B cell (primary cell): ENCODE data around the gene PYGM. TPM values are rescaled to one million over a fixed set of nuclear protein-coding genes. Genes with fewer than 3 reads are reported as not detected.

Source experiments
- ATAC-seq: fragments of 200-7000 bp; cut with Tn5 transposase; one replicate; pipeline ENCODE4 v1.10.0; 2021; ENCODE audit warnings: low read depth, mild to moderate bottlenecking, moderate number of reproducible peaks, moderate library complexity
- CTCF ChIA-PET: fragments of 350-600 bp; sonication (Branson Sonifier 250); formaldehyde crosslinking; loops from one replicate; lab custom pipeline; 2021; ENCODE audit warnings: antibody characterized with exemption, inconsistent platforms; lab: Charles Lee
- POLR2A ChIA-PET: fragments of 350-600 bp; sonication (Branson Sonifier 250); formaldehyde crosslinking; loops from one replicate; lab custom pipeline; 2021; ENCODE audit warnings: antibody characterized with exemption; lab: Charles Lee
- DNase-seq: peaks from one replicate; pipeline ENCODE4 v3.0.0; 2013
- H2AFZ ChIP-seq: 2 replicates; pipeline ENCODE4 v1.6.1; 2012; ENCODE audit warnings: mild to moderate bottlenecking, low read depth, low read length; ENCODE audit not compliant: insufficient read depth, poor library complexity, severe bottlenecking
- H3K27ac ChIP-seq, 2 donors: 1 replicate in 1 of 2; 2 replicates in 1 of 2; pipeline ENCODE4 v1.5.1; 2012 to 2013; ENCODE audit warnings: low read length in 2 of 2, mild to moderate bottlenecking in 2 of 2, moderate library complexity in 1 of 2
- H3K27me3 ChIP-seq, 4 experiments: fragments of 200-600 bp in 1 of 4; sonication (generic) in 1 of 4; replicated peaks in 1 of 4; 1 replicate in 2 of 4; 2 replicates in 2 of 4; pipeline versions ENCODE4 v1.6.1 to v1.7.0; 2013 to 2016; ENCODE audit warnings: low read length in 3 of 4, mild to moderate bottlenecking in 2 of 4, mixed read lengths in 1 of 4, moderate library complexity in 1 of 4; ENCODE audit not compliant: insufficient read depth in 4 of 4, control insufficient read depth in 3 of 4; ENCODE audit errors: control extremely low read depth in 1 of 4
- H3K36me3 ChIP-seq, 2 experiments: replicated peaks in 1 of 2; 1 replicate in 1 of 2; 2 replicates in 1 of 2; pipeline versions ENCODE4 v1.6.1 to v1.7.1; 2013; ENCODE audit warnings: low read length in 1 of 2; ENCODE audit not compliant: insufficient read depth in 2 of 2, control insufficient read depth in 1 of 2; ENCODE audit errors: control extremely low read depth in 1 of 2, extremely low read depth in 1 of 2
- H3K4me1 ChIP-seq, 2 donors: fragments of 200-600 bp in 1 of 2; sonication (generic) in 1 of 2; 1 replicate in 1 of 2; 2 replicates in 1 of 2; pipeline versions ENCODE4 v1.5.1 to v1.6.1; 2013 to 2017; ENCODE audit warnings: low read length in 2 of 2; ENCODE audit not compliant: control insufficient read depth in 2 of 2, insufficient read depth in 2 of 2
- H3K4me2 ChIP-seq: replicated peaks from 2 replicates; pipeline ENCODE3; 2012; ENCODE audit warnings: mild to moderate bottlenecking, low read depth, low read length; ENCODE audit not compliant: poor library complexity, severe bottlenecking
- H3K4me3 ChIP-seq, 5 experiments: fragments of 200-600 bp in 1 of 5; sonication (generic) in 1 of 5; 1 replicate in 3 of 5; 2 replicates in 2 of 5; pipeline versions ENCODE4 v1.5.1 to v1.7.0; 2011 to 2016; ENCODE audit warnings: low read length in 4 of 5, mild to moderate bottlenecking in 4 of 5, low read depth in 2 of 5, control low read depth in 1 of 5, moderate library complexity in 1 of 5; ENCODE audit not compliant: insufficient read depth in 1 of 5; ENCODE audit errors: control extremely low read depth in 1 of 5, extremely low read depth in 1 of 5
- H3K79me2 ChIP-seq: fragments of 200-600 bp; sonication (generic); one replicate; pipeline ENCODE4 v1.6.0; 2016; ENCODE audit warnings: low read length; ENCODE audit not compliant: control insufficient read depth, insufficient read depth
- H3K9ac ChIP-seq: fragments of 200-600 bp; sonication (generic); 2 replicates; pipeline ENCODE4 v1.6.1; 2017; ENCODE audit warnings: mild to moderate bottlenecking, low read length, moderate library complexity
- H3K9me3 ChIP-seq, 3 donors: one replicate each; pipeline versions ENCODE4 v1.6.1 to v1.7.1; 2013; ENCODE audit warnings: low read length in 2 of 3; ENCODE audit not compliant: control insufficient read depth in 2 of 3, insufficient read depth in 1 of 3; ENCODE audit errors: control extremely low read depth in 1 of 3
- H4K20me1 ChIP-seq: 2 replicates; pipeline ENCODE4 v1.6.0; 2012; ENCODE audit warnings: mild to moderate bottlenecking, low read length; ENCODE audit not compliant: insufficient read depth, control insufficient read depth, poor library complexity, severe bottlenecking
- H3K27ac Mint-ChIP-seq: one replicate; pipeline ENCODE4 v1.8.0; 2021; ENCODE audit warnings: mixed read lengths
- H3K27me3 Mint-ChIP-seq: one replicate; pipeline ENCODE4 v1.8.0; 2021; ENCODE audit warnings: mixed read lengths
- H3K4me1 Mint-ChIP-seq: one replicate; pipeline ENCODE4 v1.8.0; 2021; ENCODE audit warnings: mixed read lengths
- H3K4me3 Mint-ChIP-seq: one replicate; pipeline ENCODE4 v1.8.0; 2021; ENCODE audit warnings: mixed read lengths
- H3K9me3 Mint-ChIP-seq: one replicate; pipeline ENCODE4 v1.8.0; 2022; ENCODE audit warnings: mixed read lengths; ENCODE audit not compliant: insufficient read depth
- EZH2 ChIP-seq: IDR thresholded peaks from 2 replicates; pipeline ENCODE4 v1.6.1; 2012; ENCODE audit warnings: borderline replicate concordance, low read depth, mild to moderate bottlenecking, moderate library complexity, low read length; ENCODE audit not compliant: insufficient read depth, poor library complexity, severe bottlenecking
- WGBS: methylation state at CpG from one replicate; pipeline ENCODE4 v1.1.5; 2013; ENCODE audit warnings: missing lambda C conversion rate; ENCODE audit not compliant: insufficient coverage; 5-methylcytosine and 5-hydroxymethylcytosine counted together
- intact Hi-C: fragments of 100-400 bp; cut with micrococcal nuclease; formaldehyde crosslinking; loops from one replicate; pipeline ENCODE4 v1.10.0; 2022
- polyA plus RNA-seq: library from polyadenylated mRNA; depleted of rRNA; stranded (reverse); fragments of >200 nt; gene quantifications from 2 replicates; pipeline ENCODE4 v1.2.3, GENCODE V29; 2012
- total RNA-seq, 2 donors: library from RNA; stranded (reverse); fragments of 120-200 nt in 1 of 2; gene quantifications; 1 replicate in 1 of 2; 2 replicates in 1 of 2; pipeline versions ENCODE4 v1.2.3 to v1.2.4, GENCODE V29; 2013 to 2022
- TF ChIP-seq, protein P1 (sequence below): fragments of 200-600 bp; IDR thresholded peaks from one replicate; pipeline ENCODE4 v1.8.0; 2022; ENCODE audit warnings: antibody characterized with exemption, mild to moderate bottlenecking

PYGM gene
- total and polyA plus RNA-seq, 2 donors (not counting 1 experiment from before 2014, with no cell fraction given): 9.3 to 9.6 TPM

DNA sequence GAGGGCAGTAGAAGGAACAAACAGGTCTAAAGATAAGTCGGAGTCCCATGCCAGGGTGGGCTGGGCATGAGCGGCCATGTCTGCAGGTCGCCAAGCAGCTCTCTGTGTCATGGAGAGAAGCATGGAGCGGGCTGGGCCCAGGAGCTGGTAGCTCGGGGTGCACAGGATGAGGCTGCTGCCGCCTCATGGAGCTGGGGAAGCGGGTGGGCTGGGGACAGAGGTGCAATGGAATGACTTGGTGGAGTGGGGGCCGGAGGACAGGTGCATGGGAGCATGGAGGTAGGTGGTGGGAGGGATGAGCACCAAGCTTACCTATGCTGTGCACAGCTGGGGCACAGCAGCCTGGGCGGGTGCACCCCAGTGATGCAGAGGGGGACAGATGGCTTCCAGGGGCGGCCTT, 40.4 kb downstream of the PYGM start:
- intact Hi-C loops: no loop called here
- Mint-ChIP-seq H3K4me3 (no peak overlapping the region), H3K27ac (no peak overlapping the region), H3K9me3 (no peaks in the 10 kb centered on the region), H3K27me3 (peaks cover 65% of the 10 kb centered on the region), H3K4me1 (peaks cover 18% of the 10 kb centered on the region)
- H3K27ac ChIP-seq: no peak overlapping the region
- H3K9me3 ChIP-seq: peaks cover 0 to 4% (median 0%) of the 10 kb centered on the region in 3 donors
- H3K79me2 ChIP-seq: no peaks in the 10 kb centered on the region
- DNase-seq (no peak), ATAC-seq (no peak)
- peaks cover 0 to 72% (median 18%) of the 10 kb centered on the region in 4 experiments for H3K27me3 ChIP-seq
- H2AFZ ChIP-seq: no peak overlapping the region
- peaks cover 11% of the 10 kb centered on the region for H4K20me1 ChIP-seq
- no peak for TF ChIP-seq EZH2
- TF ChIP-seq, protein P1, sequence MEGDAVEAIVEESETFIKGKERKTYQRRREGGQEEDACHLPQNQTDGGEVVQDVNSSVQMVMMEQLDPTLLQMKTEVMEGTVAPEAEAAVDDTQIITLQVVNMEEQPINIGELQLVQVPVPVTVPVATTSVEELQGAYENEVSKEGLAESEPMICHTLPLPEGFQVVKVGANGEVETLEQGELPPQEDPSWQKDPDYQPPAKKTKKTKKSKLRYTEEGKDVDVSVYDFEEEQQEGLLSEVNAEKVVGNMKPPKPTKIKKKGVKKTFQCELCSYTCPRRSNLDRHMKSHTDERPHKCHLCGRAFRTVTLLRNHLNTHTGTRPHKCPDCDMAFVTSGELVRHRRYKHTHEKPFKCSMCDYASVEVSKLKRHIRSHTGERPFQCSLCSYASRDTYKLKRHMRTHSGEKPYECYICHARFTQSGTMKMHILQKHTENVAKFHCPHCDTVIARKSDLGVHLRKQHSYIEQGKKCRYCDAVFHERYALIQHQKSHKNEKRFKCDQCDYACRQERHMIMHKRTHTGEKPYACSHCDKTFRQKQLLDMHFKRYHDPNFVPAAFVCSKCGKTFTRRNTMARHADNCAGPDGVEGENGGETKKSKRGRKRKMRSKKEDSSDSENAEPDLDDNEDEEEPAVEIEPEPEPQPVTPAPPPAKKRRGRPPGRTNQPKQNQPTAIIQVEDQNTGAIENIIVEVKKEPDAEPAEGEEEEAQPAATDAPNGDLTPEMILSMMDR: no peak
- H3K4me2 ChIP-seq: no peak overlapping the region
- WGBS: 90% methylated on average over 8 of the region's 10 CpGs
- no peak overlapping the region for H3K4me3 ChIP-seq
- no peak overlapping the region for H3K9ac ChIP-seq
- H3K4me1 ChIP-seq: peaks cover 10 to 17% of the 10 kb centered on the region in 2 donors
- ChIA-PET CTCF (interaction anchor here (0.5 kb wide), 1 partner anchor 15 kb away, joined by 4 read pairs; no protein-coding TSS in a partner anchor), POLR2A (interaction anchor here (0.9 kb wide), 1 partner anchor 10 kb away, joined by 3 read pairs; no protein-coding TSS in a partner anchor)
- no peaks in the 10 kb centered on the region for H3K36me3 ChIP-seq

DNA sequence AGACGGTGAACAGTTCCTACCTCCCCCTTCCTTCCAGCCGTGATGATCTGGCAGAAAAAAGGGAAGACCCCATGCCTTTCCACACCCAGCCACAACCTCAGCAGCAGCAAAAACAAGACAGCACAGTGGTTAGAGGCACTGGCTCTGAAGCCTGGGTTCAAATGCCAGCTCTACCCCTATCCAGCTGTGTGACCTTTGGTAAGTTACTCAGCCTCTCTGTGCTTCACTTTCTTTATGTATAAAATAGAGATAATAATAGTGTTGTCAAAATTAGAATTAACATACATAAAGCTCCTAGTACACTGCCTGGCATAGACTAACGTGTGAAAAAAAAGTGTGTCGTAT, 41.0 kb downstream of the PYGM start:
- peaks cover 0 to 10% (median 0%) of the 10 kb centered on the region in 3 donors for H3K9me3 ChIP-seq
- Mint-ChIP-seq H3K4me1 (peaks cover 17% of the 10 kb centered on the region), H3K27ac (no peak overlapping the region), H3K9me3 (no peaks in the 10 kb centered on the region), H3K27me3 (peaks cover 71% of the 10 kb centered on the region), H3K4me3 (no peak overlapping the region)
- no peaks in the 10 kb centered on the region for H3K36me3 ChIP-seq
- H3K4me1 ChIP-seq: peaks cover 7 to 10% of the 10 kb centered on the region in 2 donors
- intact Hi-C loops: no loop called here
- H3K27ac ChIP-seq: no peak overlapping the region
- H4K20me1 ChIP-seq: peaks cover 4% of the 10 kb centered on the region
- H2AFZ ChIP-seq: no peak overlapping the region
- no peaks in the 10 kb centered on the region for H3K79me2 ChIP-seq
- 86% methylated on average over 4 of the region's 4 CpGs for WGBS
- H3K4me2 ChIP-seq: no peak overlapping the region
- H3K27me3 ChIP-seq: peaks cover 0 to 78% (median 25%) of the 10 kb centered on the region in 4 experiments
- DNase-seq (no peak), ATAC-seq (no peak)
- TF ChIP-seq, protein P1: no peak
- TF ChIP-seq EZH2: no peak
- H3K4me3 ChIP-seq: no peak overlapping the region
- CTCF ChIA-PET: no interaction called here
- POLR2A ChIA-PET: interaction anchor here (0.9 kb wide), 1 partner anchor 9 kb away, joined by 3 read pairs; no protein-coding TSS in a partner anchor
- no peak overlapping the region for H3K9ac ChIP-seq
